ENCODE results near the gene MRM2. TPM values are rescaled to one million over a fixed set of nuclear protein-coding genes. Genes with fewer than 3 reads are reported as not detected.

MRM2 gene
- polyA plus RNA-seq, 3 donors: 9.2 to 32.5 (median 26.7) TPM

GRCh38 chr7:2186166-2186565 lies 55.8 kb downstream of the MRM2 start:
- no peaks in the 10 kb centered on the region for H3K4me1 ChIP-seq (ENCODE audit: control insufficient read depth in 1 of 2, insufficient read depth in 2 of 2, low read length in 2 of 2)
- peaks cover 8 to 54% of the 10 kb centered on the region in 2 donors for H3K36me3 ChIP-seq (replicated peaks in 1 of 2; ENCODE audit: control insufficient read depth in 1 of 2, insufficient read depth in 2 of 2, low read length in 2 of 2)
- TF ChIP-seq, protein P1, sequence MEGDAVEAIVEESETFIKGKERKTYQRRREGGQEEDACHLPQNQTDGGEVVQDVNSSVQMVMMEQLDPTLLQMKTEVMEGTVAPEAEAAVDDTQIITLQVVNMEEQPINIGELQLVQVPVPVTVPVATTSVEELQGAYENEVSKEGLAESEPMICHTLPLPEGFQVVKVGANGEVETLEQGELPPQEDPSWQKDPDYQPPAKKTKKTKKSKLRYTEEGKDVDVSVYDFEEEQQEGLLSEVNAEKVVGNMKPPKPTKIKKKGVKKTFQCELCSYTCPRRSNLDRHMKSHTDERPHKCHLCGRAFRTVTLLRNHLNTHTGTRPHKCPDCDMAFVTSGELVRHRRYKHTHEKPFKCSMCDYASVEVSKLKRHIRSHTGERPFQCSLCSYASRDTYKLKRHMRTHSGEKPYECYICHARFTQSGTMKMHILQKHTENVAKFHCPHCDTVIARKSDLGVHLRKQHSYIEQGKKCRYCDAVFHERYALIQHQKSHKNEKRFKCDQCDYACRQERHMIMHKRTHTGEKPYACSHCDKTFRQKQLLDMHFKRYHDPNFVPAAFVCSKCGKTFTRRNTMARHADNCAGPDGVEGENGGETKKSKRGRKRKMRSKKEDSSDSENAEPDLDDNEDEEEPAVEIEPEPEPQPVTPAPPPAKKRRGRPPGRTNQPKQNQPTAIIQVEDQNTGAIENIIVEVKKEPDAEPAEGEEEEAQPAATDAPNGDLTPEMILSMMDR (IDR thresholded peaks at IDR 0.05): no peak
- H3K27ac Mint-ChIP-seq: no peak overlapping the region
- no peak overlapping the region for H3K27ac ChIP-seq (ENCODE audit: low read depth in 1 of 2, low read length in 2 of 2)
- peaks cover 0 to 8% (median 3%) of the 10 kb centered on the region in 7 donors for H3K9me3 Mint-ChIP-seq
- H4K20me1 ChIP-seq (ENCODE audit: insufficient read depth, low read length): no peaks in the 10 kb centered on the region
- no peaks in the 10 kb centered on the region for H3K4me1 Mint-ChIP-seq
- H3K9ac ChIP-seq (ENCODE audit: insufficient read depth, low read length, poor library complexity, severe bottlenecking): no peak overlapping the region
- DNase-seq: no peak
- 100% methylated on average over 2 of the region's 4 CpGs for WGBS (ENCODE audit: insufficient coverage)
- H2AFZ ChIP-seq (ENCODE audit: insufficient read depth, low read depth, low read length, poor library complexity, severe bottlenecking): no peak overlapping the region
- peaks cover 0 to 2% (median 0%) of the 10 kb centered on the region in 3 donors for H3K27me3 Mint-ChIP-seq (ENCODE audit: low read depth in 3 of 3)
- H3K79me2 ChIP-seq (ENCODE audit: insufficient read depth, low read length): no peaks in the 10 kb centered on the region
- H3K9me3 ChIP-seq (replicated peaks in 1 of 2; ENCODE audit: control insufficient read depth in 1 of 2, insufficient read depth in 1 of 2, low read length in 2 of 2): no peaks in the 10 kb centered on the region
- H3K27me3 ChIP-seq (ENCODE audit: control insufficient read depth in 2 of 2, insufficient read depth in 2 of 2, low read length in 2 of 2): no peaks in the 10 kb centered on the region
- intact Hi-C loops (cut with micrococcal nuclease): no loop called here
- peaks cover 42 to 60% of the 10 kb centered on the region in 2 donors for H3K36me3 Mint-ChIP-seq
- no peak overlapping the region for H3K4me3 ChIP-seq (replicated peaks in 1 of 3; ENCODE audit: low read depth in 2 of 3, low read length in 3 of 3)
- no peak overlapping the region for H3K4me3 Mint-ChIP-seq
- no peak overlapping the region for H3K4me2 ChIP-seq (replicated peaks; ENCODE audit: extremely low read depth, low read length, poor library complexity, severe bottlenecking)

GRCh38 chr7:2185715-2186114 lies 56.3 kb downstream of the MRM2 start:
- H3K9me3 Mint-ChIP-seq: peaks cover 0 to 8% (median 3%) of the 10 kb centered on the region in 7 donors

More at GRCh38 chr7:2185715-2186114, 56.3 kb downstream of the MRM2 start:
- H4K20me1 ChIP-seq (ENCODE audit: insufficient read depth, low read length): no peaks in the 10 kb centered on the region
- H3K4me2 ChIP-seq (replicated peaks; ENCODE audit: extremely low read depth, low read length, poor library complexity, severe bottlenecking): no peak overlapping the region
- H3K9ac ChIP-seq (ENCODE audit: insufficient read depth, low read length, poor library complexity, severe bottlenecking): no peak overlapping the region
- Mint-ChIP-seq H3K36me3 (peaks cover 43 to 60% of the 10 kb centered on the region in 2 donors), H3K4me3 (no peak overlapping the region), H3K4me1 (no peaks in the 10 kb centered on the region), H3K27me3 (ENCODE audit: low read depth in 3 of 3) (peaks cover 0 to 2% (median 0%) of the 10 kb centered on the region in 3 donors), H3K27ac (peak overlapping the region in 1 of 7 donors; percentile 15)
- DNase-seq: no peak
- H3K36me3 ChIP-seq (replicated peaks in 1 of 2; ENCODE audit: control insufficient read depth in 1 of 2, insufficient read depth in 2 of 2, low read length in 2 of 2): peaks cover 5 to 54% of the 10 kb centered on the region in 2 donors
- H3K9me3 ChIP-seq (replicated peaks in 1 of 2; ENCODE audit: control insufficient read depth in 1 of 2, insufficient read depth in 1 of 2, low read length in 2 of 2): no peaks in the 10 kb centered on the region
- TF ChIP-seq, protein P1 (IDR thresholded peaks at IDR 0.05): no peak
- H3K4me3 ChIP-seq (replicated peaks in 1 of 3; ENCODE audit: low read depth in 2 of 3, low read length in 3 of 3): no peak overlapping the region
- H3K4me1 ChIP-seq (ENCODE audit: control insufficient read depth in 1 of 2, insufficient read depth in 2 of 2, low read length in 2 of 2): no peaks in the 10 kb centered on the region
- H3K27me3 ChIP-seq (ENCODE audit: control insufficient read depth in 2 of 2, insufficient read depth in 2 of 2, low read length in 2 of 2): no peaks in the 10 kb centered on the region
- no peak overlapping the region for H3K27ac ChIP-seq (ENCODE audit: low read depth in 1 of 2, low read length in 2 of 2)
- WGBS (ENCODE audit: insufficient coverage): 100% methylated on average over 1 of the region's 8 CpGs
- intact Hi-C loops (cut with micrococcal nuclease): no loop called here
- no peak overlapping the region for H2AFZ ChIP-seq (ENCODE audit: insufficient read depth, low read depth, low read length, poor library complexity, severe bottlenecking)
- no peaks in the 10 kb centered on the region for H3K79me2 ChIP-seq (ENCODE audit: insufficient read depth, low read length)

Other genes starting within 250 kb of the MRM2 start
- gene MAD1L1, start 9.3 kb downstream of the MRM2 start, polyA plus RNA-seq: 10 to 100 TPM; 22.0 to 39.4 (median 33.2) TPM
- gene NUDT1, start within 50 bp of the MRM2 start, polyA plus RNA-seq: 10 to 100 TPM; 19.6 to 42.6 (median 40.8) TPM
- gene SNX8, start 72.2 kb upstream of the MRM2 start, polyA plus RNA-seq: 10 to 100 TPM; 15.4 to 43.7 (median 41.9) TPM
- gene EIF3B, start 112.6 kb upstream of the MRM2 start, polyA plus RNA-seq: 10 to 100 TPM; 46.0 to 89.1 (median 69.2) TPM
- 10 to 100 TPM in 1 of 3 donors, 1 to 10 TPM in 2; 5.8 to 10.6 (median 7.5) TPM for gene CHST12, start 161.4 kb upstream of the MRM2 start, polyA plus RNA-seq
- gene GRIFIN, start 234.2 kb upstream of the MRM2 start, polyA plus RNA-seq: not detected